Mucosa of descending colon (tissue), 3 donors: ENCODE measurements around the gene SYT3. TPM values are rescaled to one million over a fixed set of nuclear protein-coding genes. Genes with fewer than 3 reads are reported as not detected.

ENCODE experiments used
- ATAC-seq: fragments of 200-7000 bp; cut with Tn5 transposase; one replicate; pipeline ENCODE4 v1.9.1; 2020; ENCODE audit warnings: mild to moderate bottlenecking, moderate library complexity
- DNase-seq, 3 donors: peaks; one replicate each; pipeline ENCODE4 v3.0.0-alpha.2; 2020
- H3K36me3 ChIP-seq: fragments of 200-600 bp; one replicate; pipeline ENCODE4 v1.8.0; 2021; ENCODE audit warnings: low read depth, mild to moderate bottlenecking
- H3K4me1 ChIP-seq: fragments of 200-600 bp; one replicate; pipeline ENCODE4 v1.8.0; 2021; ENCODE audit warnings: low read depth, mild to moderate bottlenecking
- H3K4me3 ChIP-seq: fragments of 200-600 bp; one replicate; pipeline ENCODE4 v1.8.0; 2021; ENCODE audit warnings: mild to moderate bottlenecking
- H3K9me3 ChIP-seq: fragments of 200-600 bp; one replicate; pipeline ENCODE4 v1.8.0; 2021; ENCODE audit warnings: mild to moderate bottlenecking
- intact Hi-C, 2 donors: fragments of 100-400 bp; cut with DNase I in 1 of 2; cut with micrococcal nuclease in 1 of 2; formaldehyde crosslinking; loops; one replicate each; pipeline versions ENCODE4 v1.11.0 to v1.11.1; 2022; cut with DNase I, micrococcal nuclease
- total RNA-seq, 3 donors: library from RNA; stranded (reverse); fragmentation: NEBNext Ultra II Directional in 2 of 3; extraction: Animal tissue kit (Norgen Biotek cat#: 25700) in 2 of 3; gene quantifications; one replicate each; pipeline versions ENCODE4 v1.2.1 to v1.2.4, GENCODE V29; 2021 to 2023
- TF ChIP-seq, protein P1 (sequence below): fragments of 200-600 bp; IDR thresholded peaks from one replicate; pipeline ENCODE4 v1.8.0; 2022; ENCODE audit warnings: antibody characterized with exemption, mild to moderate bottlenecking
- donor health status: DM: no; HTN: no; CAD: no; lungs with moderate emphysema.
- donor health status: DM: no; HTN: no; CAD: no.
- donor health status: DM: no; HTN: yes; CAD: no.

Gene SYT3
- total RNA-seq, 3 donors from 2014 or later = 0.14 to 1.2 TPM; not detected in 1

DNA sequence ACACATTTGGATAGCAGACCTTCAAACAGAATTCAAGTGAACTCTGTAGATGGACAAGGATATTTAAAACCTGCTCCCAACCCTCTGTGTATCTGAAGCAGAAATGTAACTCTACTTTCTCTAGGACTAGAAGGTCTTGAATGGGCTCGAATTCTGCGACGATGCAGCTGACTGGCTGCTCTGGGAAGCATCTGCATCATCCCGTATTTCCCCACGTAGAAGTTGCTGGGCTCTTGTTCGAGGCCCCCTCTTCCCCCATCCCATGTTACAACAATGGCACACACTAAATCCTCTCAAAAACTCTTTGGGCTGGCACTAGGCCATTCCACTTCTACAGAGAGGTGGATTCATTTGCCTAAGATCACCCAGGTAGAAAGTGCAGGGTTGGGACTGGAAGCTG, 24.5 kb upstream of the SYT3 start:
- TF ChIP-seq, protein P1, sequence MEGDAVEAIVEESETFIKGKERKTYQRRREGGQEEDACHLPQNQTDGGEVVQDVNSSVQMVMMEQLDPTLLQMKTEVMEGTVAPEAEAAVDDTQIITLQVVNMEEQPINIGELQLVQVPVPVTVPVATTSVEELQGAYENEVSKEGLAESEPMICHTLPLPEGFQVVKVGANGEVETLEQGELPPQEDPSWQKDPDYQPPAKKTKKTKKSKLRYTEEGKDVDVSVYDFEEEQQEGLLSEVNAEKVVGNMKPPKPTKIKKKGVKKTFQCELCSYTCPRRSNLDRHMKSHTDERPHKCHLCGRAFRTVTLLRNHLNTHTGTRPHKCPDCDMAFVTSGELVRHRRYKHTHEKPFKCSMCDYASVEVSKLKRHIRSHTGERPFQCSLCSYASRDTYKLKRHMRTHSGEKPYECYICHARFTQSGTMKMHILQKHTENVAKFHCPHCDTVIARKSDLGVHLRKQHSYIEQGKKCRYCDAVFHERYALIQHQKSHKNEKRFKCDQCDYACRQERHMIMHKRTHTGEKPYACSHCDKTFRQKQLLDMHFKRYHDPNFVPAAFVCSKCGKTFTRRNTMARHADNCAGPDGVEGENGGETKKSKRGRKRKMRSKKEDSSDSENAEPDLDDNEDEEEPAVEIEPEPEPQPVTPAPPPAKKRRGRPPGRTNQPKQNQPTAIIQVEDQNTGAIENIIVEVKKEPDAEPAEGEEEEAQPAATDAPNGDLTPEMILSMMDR = no peak
- no peak for ATAC-seq

DNA sequence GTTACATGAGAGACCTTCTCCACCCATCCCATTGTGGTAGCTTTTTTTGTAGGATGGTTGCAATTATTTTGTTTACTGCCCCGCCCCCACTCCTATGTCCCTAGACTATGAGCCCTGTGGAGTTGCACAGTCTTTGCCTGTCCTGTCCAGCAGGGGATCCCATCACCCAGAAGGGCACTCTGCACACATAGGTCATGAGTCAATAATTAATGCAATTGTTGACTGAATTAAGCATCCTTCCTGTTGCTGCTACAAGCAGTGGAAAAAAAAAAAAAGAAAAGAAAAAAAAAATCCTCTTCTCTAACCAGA, 23.8 kb upstream of the SYT3 start:
- no peaks in the 10 kb centered on the region for H3K4me1 ChIP-seq
- no peaks in the 10 kb centered on the region for H3K36me3 ChIP-seq
- H3K4me3 ChIP-seq = no peak overlapping the region
- intact Hi-C loops = no loop called here
- TF ChIP-seq, protein P1 = no peak
- DNase-seq (no peak), ATAC-seq (no peak)
- H3K9me3 ChIP-seq = no peaks in the 10 kb centered on the region

More for the DNA sequence above, 24.5 kb upstream of the SYT3 start:
- Histone ChIP-seq H3K9me3 (no peaks in the 10 kb centered on the region), H3K36me3 (no peaks in the 10 kb centered on the region), H3K4me1 (no peaks in the 10 kb centered on the region), H3K4me3 (no peak overlapping the region)
- intact Hi-C loops = no loop called here
- no peak for DNase-seq

DNA sequence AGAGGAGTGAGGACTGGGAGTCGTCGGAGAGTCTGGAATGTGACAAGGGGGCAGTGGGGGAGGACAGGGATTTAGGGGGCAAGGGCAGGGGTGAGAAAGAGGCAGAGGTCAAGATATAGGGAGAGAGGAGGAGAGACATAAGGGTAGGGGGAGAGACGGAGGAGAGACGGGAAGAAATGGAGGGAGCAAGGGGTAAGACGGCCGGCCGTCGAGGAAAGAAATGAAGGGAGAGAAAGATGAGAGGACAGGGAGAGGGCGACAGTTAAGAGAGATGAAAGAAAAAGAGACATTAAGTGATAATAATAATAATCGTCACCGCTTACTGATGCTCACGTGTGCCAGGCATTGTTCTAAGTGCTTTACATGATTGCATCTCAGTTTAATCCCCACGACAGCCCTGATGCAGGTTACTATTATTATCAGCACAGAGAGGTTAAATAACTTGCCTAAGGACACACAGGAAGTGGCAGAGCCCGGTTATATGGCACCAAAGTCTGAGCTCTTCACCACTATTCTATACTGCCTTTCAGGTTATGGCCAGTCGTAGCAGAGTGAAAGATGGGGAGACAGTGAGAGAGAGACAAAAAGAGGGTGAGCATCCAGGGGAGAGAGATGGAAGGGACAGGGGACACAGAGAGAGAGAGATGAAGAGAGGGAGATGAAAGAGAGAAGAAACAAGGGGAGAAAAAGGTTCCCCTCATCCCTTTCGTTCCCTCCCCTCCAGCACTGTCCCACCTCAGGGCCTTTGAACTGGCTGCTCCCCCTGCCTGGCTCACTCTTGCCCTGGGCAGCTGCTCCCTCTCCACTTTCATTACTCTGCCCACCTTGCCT, 23.2 kb upstream of the SYT3 start:
- TF ChIP-seq, protein P1 = no peak
- no peaks in the 10 kb centered on the region for H3K9me3 ChIP-seq
- DNase-seq (no peak), ATAC-seq (no peak)
- no peaks in the 10 kb centered on the region for H3K36me3 ChIP-seq
- H3K4me3 ChIP-seq = no peak overlapping the region
- intact Hi-C loops = no loop called here
- H3K4me1 ChIP-seq = peaks cover 4% of the 10 kb centered on the region

DNA sequence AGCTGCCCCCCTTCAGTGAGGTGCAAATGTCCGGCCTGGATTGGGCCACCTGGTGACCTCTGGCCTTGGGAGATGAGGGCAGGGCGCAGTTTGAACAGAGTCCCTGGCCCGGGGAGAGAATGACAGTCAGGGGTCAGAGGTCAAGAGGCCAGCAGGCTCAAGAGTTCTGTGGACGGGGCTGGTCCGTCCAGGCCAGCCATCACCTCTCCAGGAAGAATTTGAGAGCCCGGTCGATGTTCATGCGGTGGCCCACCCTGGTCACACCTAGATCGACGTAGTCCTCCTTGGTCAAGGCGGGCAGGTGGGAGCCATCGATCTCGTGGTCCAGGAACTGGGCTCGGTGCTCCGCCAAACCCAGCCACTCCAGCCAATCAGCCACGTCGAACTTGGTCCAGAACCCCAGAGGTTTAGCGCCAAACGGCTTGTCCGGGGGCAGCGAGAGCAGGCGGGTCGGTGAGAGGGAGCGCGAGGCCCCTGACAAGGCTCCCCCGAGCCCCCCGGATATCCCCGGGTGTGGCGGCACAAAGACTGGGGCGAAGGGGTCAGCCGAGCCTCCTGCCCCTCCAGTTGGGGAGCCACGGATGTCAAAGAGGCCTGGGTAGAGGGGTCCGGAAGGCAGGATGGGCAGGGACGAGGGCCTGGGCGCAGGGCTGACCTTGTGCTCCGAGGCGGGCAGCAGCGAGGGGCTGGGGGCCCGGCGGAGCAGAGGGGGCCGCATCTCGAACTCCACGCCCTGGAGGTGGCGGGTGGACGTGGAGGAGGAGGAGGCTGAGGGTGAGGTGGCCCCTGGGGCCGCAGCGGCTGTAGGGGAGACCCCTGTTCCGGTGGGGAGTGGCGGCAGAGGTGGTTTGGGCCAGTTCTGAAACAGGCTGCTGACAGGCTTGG, 22.3 kb upstream of the SYT3 start:
- DNase-seq (no peak), ATAC-seq (no peak)
- Histone ChIP-seq H3K4me1 (peaks cover 6% of the 10 kb centered on the region), H3K4me3 (no peak overlapping the region), H3K36me3 (no peaks in the 10 kb centered on the region), H3K9me3 (no peaks in the 10 kb centered on the region)
- intact Hi-C loops = no loop called here
- TF ChIP-seq, protein P1 = no peak

DNA sequence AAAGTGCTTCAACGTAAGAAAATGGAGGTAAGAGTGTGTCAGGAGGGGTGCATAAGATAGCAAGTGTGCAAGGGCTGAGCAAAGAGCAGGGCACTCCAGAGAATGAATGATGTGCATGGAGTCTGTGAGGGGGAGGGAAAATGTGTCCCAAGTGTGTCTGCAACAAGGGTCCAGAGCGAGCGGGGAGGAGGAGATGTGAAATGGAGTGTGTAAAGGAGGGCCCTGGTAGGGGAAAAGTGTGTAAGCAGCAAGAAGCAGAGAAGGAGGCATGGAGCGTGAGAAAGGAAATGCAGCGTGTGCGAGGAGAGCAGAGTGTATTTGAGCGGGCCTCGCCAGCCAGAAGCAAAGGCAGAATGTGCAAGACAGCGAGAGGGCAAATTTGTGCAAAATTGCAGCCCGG, 21.3 kb upstream of the SYT3 start:
- Histone ChIP-seq H3K4me3 (no peak overlapping the region), H3K36me3 (no peaks in the 10 kb centered on the region), H3K9me3 (no peaks in the 10 kb centered on the region), H3K4me1 (peaks cover 6% of the 10 kb centered on the region)
- TF ChIP-seq, protein P1 = no peak
- DNase-seq = no peak
- ATAC-seq = no peak
- intact Hi-C loops = no loop called here
